Endothelial cell (in vitro differentiated cells): Measurements from ENCODE around the gene CHN2. TPM values are rescaled to one million over a fixed set of nuclear protein-coding genes. Genes with fewer than 3 reads are reported as not detected.

Experiments used
- DNase-seq: peaks from one replicate; pipeline ENCODE4 v3.0.0; 2021; ENCODE audit warnings: low spot score
- H3K27ac Mint-ChIP-seq: one replicate; pipeline ENCODE4 v1.8.0; 2021; ENCODE audit warnings: mixed read lengths, inconsistent platforms; ENCODE audit not compliant: unreplicated experiment
- H3K27me3 Mint-ChIP-seq: one replicate; pipeline ENCODE4 v1.8.0; 2021; ENCODE audit warnings: mild to moderate bottlenecking, moderate library complexity, mixed read lengths, inconsistent platforms; ENCODE audit not compliant: unreplicated experiment
- H3K36me3 Mint-ChIP-seq: one replicate; pipeline ENCODE4 v1.8.0; 2021; ENCODE audit warnings: mild to moderate bottlenecking, low read depth, mixed read lengths, inconsistent platforms; ENCODE audit not compliant: unreplicated experiment
- H3K4me1 Mint-ChIP-seq: one replicate; pipeline ENCODE4 v1.8.0; 2021; ENCODE audit warnings: mild to moderate bottlenecking, mixed read lengths, inconsistent platforms; ENCODE audit not compliant: unreplicated experiment
- H3K4me3 Mint-ChIP-seq: one replicate; pipeline ENCODE4 v1.8.0; 2021; ENCODE audit warnings: mild to moderate bottlenecking, mixed read lengths, inconsistent platforms; ENCODE audit not compliant: unreplicated experiment
- H3K9me3 Mint-ChIP-seq: one replicate; pipeline ENCODE4 v1.8.0; 2021; ENCODE audit warnings: mixed read lengths, inconsistent platforms; ENCODE audit not compliant: unreplicated experiment
- CTCF ChIP-seq: fragments of 200-600 bp; sonication (generic); IDR thresholded peaks from one replicate; pipeline ENCODE4 v1.5.0; 2021; ENCODE audit warnings: antibody characterized with exemption; ENCODE audit not compliant: unreplicated experiment
- total RNA-seq: library from RNA; stranded (reverse); fragmentation: NEBNext Ultra II Directional; extraction: Animal tissue kit (Norgen Biotek cat#: 25700); gene quantifications from one replicate; pipeline ENCODE4 v1.2.1, GENCODE V29; 2021; ENCODE audit not compliant: unreplicated experiment

CHN2 gene
- total RNA-seq, 1 donor from 2014 or later, result 3.4 TPM

GRCh38 chr7:29327455-29327854 lies 132.9 kb downstream of the CHN2 start:
- no peak for DNase-seq
- Mint-ChIP-seq H3K4me1 (peaks cover 3% of the 10 kb centered on the region), H3K27me3 (no peaks in the 10 kb centered on the region), H3K9me3 (no peaks in the 10 kb centered on the region), H3K4me3 (no peak overlapping the region), H3K27ac (no peak overlapping the region), H3K36me3 (no peaks in the 10 kb centered on the region)
- no peak for TF ChIP-seq CTCF

- Mint-ChIP-seq H3K27ac (no peak overlapping the region), H3K36me3 (no peaks in the 10 kb centered on the region), H3K4me1 (peaks cover 3% of the 10 kb centered on the region), H3K9me3 (no peaks in the 10 kb centered on the region), H3K27me3 (no peaks in the 10 kb centered on the region), H3K4me3 (no peak overlapping the region)
- no peak for TF ChIP-seq CTCF
- DNase-seq, result no peak
Observed at GRCh38 chr7:29328045-29328444, 133.5 kb downstream of the CHN2 start.

GRCh38 chr7:29328811-29329210 lies 134.2 kb downstream of the CHN2 start:
- no peak for TF ChIP-seq CTCF
- Mint-ChIP-seq H3K4me1 (peaks cover 3% of the 10 kb centered on the region), H3K4me3 (no peak overlapping the region), H3K36me3 (no peaks in the 10 kb centered on the region), H3K27ac (no peak overlapping the region), H3K27me3 (no peaks in the 10 kb centered on the region), H3K9me3 (no peaks in the 10 kb centered on the region)
- no peak for DNase-seq

GRCh38 chr7:29329686-29330085 lies 135.1 kb downstream of the CHN2 start:
- H3K27me3 Mint-ChIP-seq, result no peaks in the 10 kb centered on the region
- H3K4me3 Mint-ChIP-seq, result no peak overlapping the region
- no peak for TF ChIP-seq CTCF
- H3K27ac Mint-ChIP-seq, result no peak overlapping the region
- no peaks in the 10 kb centered on the region for H3K36me3 Mint-ChIP-seq
- peaks cover 3% of the 10 kb centered on the region for H3K4me1 Mint-ChIP-seq
- DNase-seq, result no peak
- H3K9me3 Mint-ChIP-seq, result no peaks in the 10 kb centered on the region

GRCh38 chr7:29330136-29330535 lies 135.6 kb downstream of the CHN2 start:
- Mint-ChIP-seq H3K4me3 (no peak overlapping the region), H3K4me1 (peaks cover 3% of the 10 kb centered on the region), H3K9me3 (no peaks in the 10 kb centered on the region), H3K27me3 (no peaks in the 10 kb centered on the region), H3K36me3 (no peaks in the 10 kb centered on the region), H3K27ac (no peak overlapping the region)
- no peak for DNase-seq
- TF ChIP-seq CTCF, result no peak
